Gastroesophageal sphincter (tissue), 3 donors: ENCODE data around the gene CEP162.

Experiments
- EP300 ChIP-seq: sonication (generic); formaldehyde crosslinking; IDR thresholded peaks from one replicate; pipeline ENCODE4 v1.6.1; 2017; ENCODE audit warnings: antibody characterized with exemption, mild to moderate bottlenecking
- POLR2A ChIP-seq, 2 donors: fragments of 450-650 bp; IDR thresholded peaks; one replicate each; pipeline ENCODE4 v1.6.1; 2017; ENCODE audit warnings: antibody characterized with exemption in 2 of 2, mild to moderate bottlenecking in 2 of 2, moderate library complexity in 1 of 2
- POLR2AphosphoS5 ChIP-seq: sonication (generic); formaldehyde crosslinking; IDR thresholded peaks from one replicate; pipeline ENCODE4 v1.6.1; 2017; ENCODE audit warnings: antibody characterized with exemption
- TF ChIP-seq, protein P1 (sequence below), 4 experiments: fragments of 200-600 bp in 2 of 4; fragments of 450-650 bp in 2 of 4; sonication (generic) in 1 of 4; IDR thresholded peaks; one replicate each; pipeline ENCODE4 v1.5.1; 2017 to 2019; ENCODE audit warnings: antibody characterized with exemption in 4 of 4, mild to moderate bottlenecking in 2 of 4, moderate library complexity in 2 of 4

DNA sequence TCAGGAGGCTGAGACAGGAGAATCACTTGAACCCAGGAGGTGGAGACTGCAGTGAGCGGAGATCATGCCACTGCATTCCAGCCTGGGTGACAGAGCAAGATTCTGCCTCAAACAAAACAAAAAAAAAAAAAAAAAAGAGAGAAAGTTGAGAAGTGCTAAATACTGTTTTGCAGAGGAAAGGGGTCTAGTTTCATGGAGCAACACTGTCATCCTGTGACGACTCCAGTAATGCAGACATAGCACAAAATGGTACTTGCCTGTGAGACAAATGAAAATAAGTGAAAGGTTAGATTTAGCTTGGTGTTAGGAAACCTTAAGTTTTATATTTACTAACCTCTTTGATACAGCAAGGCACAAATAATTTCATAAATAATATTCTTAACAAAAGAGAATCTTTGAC, 29.7 kb downstream of the CEP162 start:
- TF ChIP-seq, protein P1, sequence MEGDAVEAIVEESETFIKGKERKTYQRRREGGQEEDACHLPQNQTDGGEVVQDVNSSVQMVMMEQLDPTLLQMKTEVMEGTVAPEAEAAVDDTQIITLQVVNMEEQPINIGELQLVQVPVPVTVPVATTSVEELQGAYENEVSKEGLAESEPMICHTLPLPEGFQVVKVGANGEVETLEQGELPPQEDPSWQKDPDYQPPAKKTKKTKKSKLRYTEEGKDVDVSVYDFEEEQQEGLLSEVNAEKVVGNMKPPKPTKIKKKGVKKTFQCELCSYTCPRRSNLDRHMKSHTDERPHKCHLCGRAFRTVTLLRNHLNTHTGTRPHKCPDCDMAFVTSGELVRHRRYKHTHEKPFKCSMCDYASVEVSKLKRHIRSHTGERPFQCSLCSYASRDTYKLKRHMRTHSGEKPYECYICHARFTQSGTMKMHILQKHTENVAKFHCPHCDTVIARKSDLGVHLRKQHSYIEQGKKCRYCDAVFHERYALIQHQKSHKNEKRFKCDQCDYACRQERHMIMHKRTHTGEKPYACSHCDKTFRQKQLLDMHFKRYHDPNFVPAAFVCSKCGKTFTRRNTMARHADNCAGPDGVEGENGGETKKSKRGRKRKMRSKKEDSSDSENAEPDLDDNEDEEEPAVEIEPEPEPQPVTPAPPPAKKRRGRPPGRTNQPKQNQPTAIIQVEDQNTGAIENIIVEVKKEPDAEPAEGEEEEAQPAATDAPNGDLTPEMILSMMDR (IDR thresholded peaks at IDR 0.05), result no peak
- TF ChIP-seq POLR2A (IDR thresholded peaks at IDR 0.05) (no peak), POLR2AphosphoS5 (no peak), EP300 (no peak)
